Adrenal gland (tissue), 12 donors: ENCODE data around the gene SRRT. TPM values are rescaled to one million over a fixed set of nuclear protein-coding genes. Genes with fewer than 3 reads are reported as not detected.

Experiments
- DNase-seq, 7 donors: peaks; one replicate each; pipeline ENCODE4 v3.0.0-alpha.2; 2019 to 2020
- H3K27ac ChIP-seq, 5 donors: fragments of 200-600 bp; sonication (generic) in 4 of 5; 1 replicate in 3 of 5; 2 replicates in 2 of 5; pipeline versions ENCODE4 v1.5.1 to v1.8.0; 2016 to 2020; ENCODE audit warnings: mild to moderate bottlenecking in 1 of 5
- H3K27me3 ChIP-seq: fragments of 200-600 bp; 2 replicates; pipeline ENCODE4 v1.8.0; 2021
- H3K36me3 ChIP-seq, 2 donors: fragments of 200-600 bp; replicated peaks in 1 of 2; 1 replicate in 1 of 2; 2 replicates in 1 of 2; pipeline versions ENCODE4 v1.5.1 to v1.8.0; 2018 to 2022
- H3K4me1 ChIP-seq, 2 donors: fragments of 200-600 bp; replicated peaks in 1 of 2; 1 replicate in 1 of 2; 2 replicates in 1 of 2; pipeline versions ENCODE4 v1.5.1 to v1.8.0; 2018 to 2021
- H3K4me3 ChIP-seq, 4 donors: fragments of 200-600 bp; sonication (generic) in 3 of 4; one replicate each; pipeline ENCODE4 v1.5.1; 2016 to 2018
- H3K9me3 ChIP-seq, 3 donors: fragments of 200-600 bp; sonication (generic) in 1 of 3; replicated peaks in 1 of 3; 1 replicate in 2 of 3; 2 replicates in 1 of 3; pipeline versions ENCODE4 v1.5.1 to v1.8.0; 2016 to 2021
- POLR2A ChIP-seq, 2 donors: fragments of 450-650 bp; IDR thresholded peaks; one replicate each; pipeline ENCODE4 v1.6.1; 2017; ENCODE audit warnings: antibody characterized with exemption in 2 of 2, mild to moderate bottlenecking in 2 of 2, moderate library complexity in 1 of 2
- WGBS, 4 donors: extraction: QIAGEN DNeasy Blood & Tissue Kit in 2 of 4; methylation state at CpG; one replicate each; pipeline versions ENCODE4 v1.1.5 to v1.1.7; 2013 to 2017; 5-methylcytosine and 5-hydroxymethylcytosine counted together
- intact Hi-C, 2 donors: fragments of 100-400 bp; cut with DNase I; formaldehyde crosslinking; loops; one replicate each; pipeline versions ENCODE4 v1.14.1 to v1.15.0; 2022 to 2023
- polyA plus RNA-seq, 3 donors: library from polyadenylated mRNA; stranded (reverse); fragments of 200-250 nt in 2 of 3; fragments of 350-450 nt in 1 of 3; fragmentation: Illumina TruSeq in 1 of 3; extraction: RNeasy Lipid Tissue Mini Kit (QIAGEN cat#74804) in 1 of 3; gene quantifications; one replicate each; pipeline ENCODE4 v1.2.3, GENCODE V29; 2013 to 2014
- total RNA-seq, 9 donors: library from RNA; depleted of rRNA in 4 of 9; stranded (reverse); fragments of >200 nt in 4 of 9; fragments of 120-200 nt in 1 of 9; fragmentation: NEBNext Ultra II Directional in 1 of 9; extraction: Animal tissue kit (Norgen Biotek cat#: 25700) in 1 of 9; gene quantifications; one replicate each; pipeline versions ENCODE4 v1.1.0 to v1.2.4, GENCODE V29; 2013 to 2023
- TF ChIP-seq, protein P1 (sequence below), 6 experiments: fragments of 450-650 bp in 4 of 6; fragments of 200-600 bp in 2 of 6; sonication (generic) in 1 of 6; IDR thresholded peaks; 1 replicate in 5 of 6; 2 replicates in 1 of 6; pipeline versions ENCODE4 v1.5.1 to v1.8.0; 2016 to 2021; ENCODE audit warnings: antibody characterized with exemption in 6 of 6, mild to moderate bottlenecking in 2 of 6, moderate library complexity in 1 of 6
- donor health status: healthy with polysubstance abuse.
- donor health status: Bipolar disorder and iron deficiency.
- donor health status: DM: yes; HTN: yes; CAD: no.
- donor health status: DM: no; HTN: no; CAD: no.
- donor health status: DM: no; HTN: no; CAD: no.
- donor health status: DM: yes; HTN: yes; CAD: no.

Gene SRRT
- total and polyA plus RNA-seq, 12 donors = 44.0 to 289 (median 97.1) TPM

DNA sequence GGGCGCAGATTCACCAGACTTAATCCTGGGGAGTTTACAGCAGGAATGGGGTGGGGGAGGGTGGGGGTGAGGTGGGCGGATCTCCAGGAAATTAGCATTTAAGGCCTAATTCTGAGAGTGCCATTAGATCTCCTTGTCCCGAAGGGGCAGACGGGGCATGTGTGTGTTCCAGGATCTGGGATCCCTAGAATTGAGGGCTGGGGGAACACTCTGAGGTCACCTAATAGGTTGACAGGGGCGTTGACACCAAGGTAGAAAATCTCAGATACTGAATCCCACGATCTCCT, 38.1 kb upstream of the SRRT start:
- peaks cover 7 to 12% of the 10 kb centered on the region in 2 donors for H3K4me1 ChIP-seq
- no peak for TF ChIP-seq POLR2A (IDR thresholded peaks at IDR 0.05)
- TF ChIP-seq, protein P1, sequence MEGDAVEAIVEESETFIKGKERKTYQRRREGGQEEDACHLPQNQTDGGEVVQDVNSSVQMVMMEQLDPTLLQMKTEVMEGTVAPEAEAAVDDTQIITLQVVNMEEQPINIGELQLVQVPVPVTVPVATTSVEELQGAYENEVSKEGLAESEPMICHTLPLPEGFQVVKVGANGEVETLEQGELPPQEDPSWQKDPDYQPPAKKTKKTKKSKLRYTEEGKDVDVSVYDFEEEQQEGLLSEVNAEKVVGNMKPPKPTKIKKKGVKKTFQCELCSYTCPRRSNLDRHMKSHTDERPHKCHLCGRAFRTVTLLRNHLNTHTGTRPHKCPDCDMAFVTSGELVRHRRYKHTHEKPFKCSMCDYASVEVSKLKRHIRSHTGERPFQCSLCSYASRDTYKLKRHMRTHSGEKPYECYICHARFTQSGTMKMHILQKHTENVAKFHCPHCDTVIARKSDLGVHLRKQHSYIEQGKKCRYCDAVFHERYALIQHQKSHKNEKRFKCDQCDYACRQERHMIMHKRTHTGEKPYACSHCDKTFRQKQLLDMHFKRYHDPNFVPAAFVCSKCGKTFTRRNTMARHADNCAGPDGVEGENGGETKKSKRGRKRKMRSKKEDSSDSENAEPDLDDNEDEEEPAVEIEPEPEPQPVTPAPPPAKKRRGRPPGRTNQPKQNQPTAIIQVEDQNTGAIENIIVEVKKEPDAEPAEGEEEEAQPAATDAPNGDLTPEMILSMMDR (IDR thresholded peaks at IDR 0.05) = no peak
- H3K9me3 ChIP-seq = no peaks in the 10 kb centered on the region
- no peaks in the 10 kb centered on the region for H3K36me3 ChIP-seq
- WGBS, 4 donors = 27 to 35% (median 33%) methylated on average over 4 to 6 of the region's 6 CpGs
- peak overlapping the region in 2 of 4 donors; percentile 23 to 32 for H3K4me3 ChIP-seq
- no peaks in the 10 kb centered on the region for H3K27me3 ChIP-seq
- H3K27ac ChIP-seq = peak overlapping the region; percentile 55 to 85 (median 79)
- intact Hi-C loops = no loop called here
- DNase-seq = no peak

GRCh38 chr7:100837099-100837836, 37.6 kb upstream of the SRRT start:
- intact Hi-C loops = no loop called here
- TF ChIP-seq, protein P1 (IDR thresholded peaks at IDR 0.05) = no peak
- peak; percentile 27 to 64 for TF ChIP-seq POLR2A (IDR thresholded peaks at IDR 0.05)
- peak overlapping the region; percentile 55 to 85 (median 79) for H3K27ac ChIP-seq

DNA sequence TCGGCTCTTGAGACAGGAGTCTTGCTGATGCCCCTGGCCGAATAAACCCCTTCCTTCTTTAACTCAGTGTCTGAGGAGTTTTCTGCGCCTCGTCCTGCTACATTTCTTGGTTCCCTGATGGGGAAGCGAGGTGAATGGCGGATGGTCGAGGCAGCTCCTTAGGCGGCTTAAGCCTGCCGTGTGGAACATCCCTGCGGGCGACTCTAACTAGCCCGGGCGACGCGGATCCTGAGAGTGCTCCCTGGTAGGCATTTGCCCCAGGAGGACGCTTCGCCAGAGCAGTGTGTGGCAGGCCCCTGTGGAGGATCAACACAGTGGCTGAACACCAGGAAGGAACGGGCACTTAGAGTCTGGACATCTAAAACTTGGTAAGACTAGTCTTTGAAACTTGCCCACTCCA, 35.5 kb upstream of the SRRT start:
- 93 to 97% (median 96%) methylated on average over 8 to 18 of the region's 18 CpGs for WGBS, 4 donors
- peaks cover 7 to 12% of the 10 kb centered on the region in 2 donors for H3K4me1 ChIP-seq
- H3K27me3 ChIP-seq = no peaks in the 10 kb centered on the region
- no peak for TF ChIP-seq POLR2A (IDR thresholded peaks at IDR 0.05)
- TF ChIP-seq, protein P1 (IDR thresholded peaks at IDR 0.05) = no peak
- H3K27ac ChIP-seq = no peak overlapping the region
- H3K4me3 ChIP-seq = no peak overlapping the region
- H3K36me3 ChIP-seq = no peaks in the 10 kb centered on the region
- H3K9me3 ChIP-seq = no peaks in the 10 kb centered on the region
- DNase-seq = no peak
- intact Hi-C loops = no loop called here

More at GRCh38 chr7:100837099-100837836, 37.6 kb upstream of the SRRT start:
- no peaks in the 10 kb centered on the region for H3K27me3 ChIP-seq
- no peaks in the 10 kb centered on the region for H3K36me3 ChIP-seq
- H3K4me3 ChIP-seq = peak overlapping the region in 2 of 4 donors; percentile 23 to 32
- no peaks in the 10 kb centered on the region for H3K9me3 ChIP-seq
- peak; percentile 85 to 96 (median 94) for DNase-seq
- H3K4me1 ChIP-seq = peaks cover 7 to 12% of the 10 kb centered on the region in 2 donors
- WGBS, 4 donors = 1 to 3% (median 2%) methylated on average over 27 to 37 of the region's 37 CpGs

DNA sequence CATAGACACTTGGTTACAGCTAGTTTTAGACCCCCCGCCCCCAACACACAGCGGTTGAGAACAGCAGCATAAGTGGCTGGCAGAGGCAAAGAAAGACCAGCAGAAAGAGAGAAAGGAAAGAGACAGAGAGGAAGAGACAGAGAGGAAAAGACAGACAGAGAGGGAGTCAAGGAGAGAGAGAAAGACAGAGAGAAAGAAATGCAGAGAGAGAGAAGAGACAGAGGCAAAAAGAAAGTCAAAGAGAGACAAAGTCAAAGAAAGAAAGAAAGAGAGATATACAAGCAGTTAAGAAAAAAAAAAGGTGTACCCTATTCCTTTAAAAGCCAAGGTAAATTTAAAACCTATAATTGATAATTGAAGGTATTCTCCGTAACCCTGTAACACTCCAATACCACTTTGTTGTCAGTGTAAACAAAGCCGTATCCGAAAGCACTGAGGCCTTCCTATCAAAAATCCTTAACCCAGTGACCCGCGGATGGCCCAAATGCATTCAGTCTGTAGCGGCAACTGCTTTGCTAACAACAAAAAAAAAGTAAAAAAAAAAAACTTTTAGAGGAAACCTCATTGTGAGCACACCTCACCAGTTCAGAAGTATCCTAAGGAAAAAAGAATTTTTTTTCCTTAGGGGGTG, 34.3 kb upstream of the SRRT start:
- Histone ChIP-seq H3K36me3 (no peaks in the 10 kb centered on the region), H3K27me3 (no peaks in the 10 kb centered on the region), H3K4me1 (peaks cover 7 to 12% of the 10 kb centered on the region in 2 donors), H3K9me3 (no peaks in the 10 kb centered on the region), H3K4me3 (no peak overlapping the region), H3K27ac (peak overlapping the region in 3 of 5 donors; percentile 31 to 47 (median 47))
- no peak for DNase-seq
- no peak for TF ChIP-seq POLR2A (IDR thresholded peaks at IDR 0.05)
- TF ChIP-seq, protein P1 (IDR thresholded peaks at IDR 0.05) = no peak
- WGBS, 4 donors = 47 to 56% (median 52%) methylated on average over 8 of the region's 8 CpGs
- intact Hi-C loops = no loop called here
